Neuronal stem cell (in vitro differentiated cells): Measurements from ENCODE around the gene MTARC2.
A peak's percentile ranks its signal among the peaks of the same experiment; 100 is the strongest.

Experiments used
- DNase-seq: peaks from one replicate; pipeline ENCODE4 v3.0.0-alpha.2; 2013; ENCODE audit warnings: low spot score
- H2AFZ ChIP-seq: one replicate; pipeline ENCODE4 v1.6.1; 2013; ENCODE audit warnings: mild to moderate bottlenecking, low read length, inconsistent platforms
- H2AK5ac ChIP-seq: 2 replicates; pipeline ENCODE4 v1.6.1; 2013; ENCODE audit warnings: low read depth, mild to moderate bottlenecking, inconsistent platforms, low read length, moderate library complexity, mixed read lengths
- H2BK120ac ChIP-seq: 2 replicates; pipeline ENCODE4 v1.6.1; 2013; ENCODE audit warnings: low read depth, mild to moderate bottlenecking, inconsistent platforms, low read length, moderate library complexity, mixed read lengths
- H2BK12ac ChIP-seq: one replicate; pipeline ENCODE4 v1.6.1; 2013; ENCODE audit warnings: low read length, inconsistent platforms
- H2BK15ac ChIP-seq: 2 replicates; pipeline ENCODE4 v1.6.1; 2013; ENCODE audit warnings: mild to moderate bottlenecking, low read length, inconsistent platforms, mixed read lengths
- H2BK5ac ChIP-seq: one replicate; pipeline ENCODE4 v1.6.1; 2013; ENCODE audit warnings: inconsistent platforms, mild to moderate bottlenecking, low read length, moderate library complexity
- H3K14ac ChIP-seq: one replicate; pipeline ENCODE4 v1.6.1; 2013; ENCODE audit warnings: low read length, inconsistent platforms
- H3K18ac ChIP-seq: 2 replicates; pipeline ENCODE4 v1.6.1; 2013; ENCODE audit warnings: low read length, inconsistent platforms
- H3K23ac ChIP-seq: 2 replicates; pipeline ENCODE4 v1.6.1; 2013; ENCODE audit warnings: low read depth, mild to moderate bottlenecking, mixed read lengths, low read length, inconsistent platforms; ENCODE audit not compliant: poor library complexity
- H3K27ac ChIP-seq: replicated peaks from 3 replicates; pipeline ENCODE4 v1.5.1; 2013; ENCODE audit warnings: low read length, inconsistent platforms
- H3K27me3 ChIP-seq, 3 experiments: 2 replicates each; pipeline ENCODE4 v1.6.1; 2013; ENCODE audit warnings: low read length in 3 of 3, mild to moderate bottlenecking in 2 of 3, inconsistent platforms in 1 of 3, low read depth in 1 of 3, mixed read lengths in 1 of 3, moderate library complexity in 1 of 3; ENCODE audit not compliant: control insufficient read depth in 3 of 3, insufficient read depth in 3 of 3
- H3K36me3 ChIP-seq, 2 donors: replicated peaks in 1 of 2; 2 replicates each; pipeline ENCODE4 v1.6.1; 2013; ENCODE audit warnings: low read length in 2 of 2; ENCODE audit not compliant: control insufficient read depth in 2 of 2, insufficient read depth in 2 of 2
- H3K4ac ChIP-seq: 2 replicates; pipeline ENCODE4 v1.6.1; 2013; ENCODE audit warnings: inconsistent platforms, mild to moderate bottlenecking, low read length, moderate library complexity
- H3K4me1 ChIP-seq, 2 donors: 1 replicate in 1 of 2; 2 replicates in 1 of 2; pipeline ENCODE4 v1.6.1; 2013; ENCODE audit warnings: low read length in 2 of 2, low read depth in 1 of 2; ENCODE audit not compliant: control insufficient read depth in 2 of 2, insufficient read depth in 1 of 2
- H3K4me2 ChIP-seq: one replicate; pipeline ENCODE4 v1.6.1; 2013; ENCODE audit warnings: mild to moderate bottlenecking, low read length, inconsistent platforms; ENCODE audit not compliant: insufficient read depth, poor library complexity, severe bottlenecking
- H3K4me3 ChIP-seq, 2 donors: 2 replicates each; pipeline ENCODE4 v1.5.1; 2013; ENCODE audit warnings: low read length in 2 of 2, mild to moderate bottlenecking in 2 of 2, inconsistent platforms in 1 of 2, moderate library complexity in 1 of 2
- H3K79me1 ChIP-seq: one replicate; pipeline ENCODE4 v1.6.1; 2013; ENCODE audit warnings: low read depth, mild to moderate bottlenecking, inconsistent platforms, low read length, moderate library complexity
- H3K9ac ChIP-seq: one replicate; pipeline ENCODE4 v1.6.1; 2013; ENCODE audit warnings: mild to moderate bottlenecking, low read depth, low read length, inconsistent platforms; ENCODE audit not compliant: poor library complexity
- H3K9me3 ChIP-seq, 2 donors: replicated peaks in 1 of 2; 2 replicates each; pipeline versions ENCODE3 to v1.6.1; 2013; ENCODE audit warnings: low read length in 2 of 2, mild to moderate bottlenecking in 2 of 2, inconsistent platforms in 1 of 2, low read depth in 1 of 2, mixed read lengths in 1 of 2, moderate library complexity in 1 of 2; ENCODE audit not compliant: control insufficient read depth in 2 of 2, insufficient read depth in 1 of 2
- H4K8ac ChIP-seq: one replicate; pipeline ENCODE4 v1.6.1; 2013; ENCODE audit warnings: low read depth, mild to moderate bottlenecking, inconsistent platforms, low read length, moderate library complexity
- H4K91ac ChIP-seq: one replicate; pipeline ENCODE4 v1.6.1; 2013; ENCODE audit warnings: low read length, low read depth, mild to moderate bottlenecking, inconsistent platforms; ENCODE audit not compliant: poor library complexity
- WGBS, 2 donors: extraction: QIAGEN DNeasy Blood & Tissue Kit; methylation state at CpG; one replicate each; pipeline ENCODE4 v1.1.7; 2013; ENCODE audit warnings: missing lambda C conversion rate in 2 of 2, mixed read lengths in 1 of 2; ENCODE audit not compliant: insufficient read length in 2 of 2, insufficient replicate concordance in 1 of 2; ENCODE audit errors: extremely low coverage in 2 of 2; 5-methylcytosine and 5-hydroxymethylcytosine counted together

Gene MTARC2

DNA sequence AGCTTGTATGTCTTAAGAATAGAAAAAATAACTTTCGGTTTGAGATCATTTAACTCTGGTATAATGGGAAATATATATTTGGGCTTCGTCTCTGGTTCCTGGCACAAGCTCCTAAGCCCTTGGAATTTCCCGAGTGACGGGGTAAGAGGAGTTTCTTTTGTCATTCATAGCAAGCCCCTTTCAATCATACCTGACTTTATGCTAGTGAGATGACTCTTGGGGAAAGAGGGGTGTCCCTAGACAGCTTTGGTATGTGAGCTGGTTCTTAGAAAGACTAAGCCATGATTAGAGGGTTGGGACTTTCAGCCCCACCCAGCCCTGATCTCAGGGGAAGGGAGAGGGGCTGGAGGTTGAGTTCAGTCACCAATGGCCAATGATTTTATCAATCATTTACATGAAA is 24.7 kb downstream of the MTARC2 start:
- no peaks in the 10 kb centered on the region for H3K9me3 ChIP-seq
- no peak overlapping the region for H3K14ac ChIP-seq
- no peak overlapping the region for H2BK120ac ChIP-seq
- no CpG with 5 or more reads among the region's 4 CpGs for WGBS, 2 donors
- no peaks in the 10 kb centered on the region for H3K27me3 ChIP-seq
- no peak overlapping the region for H3K18ac ChIP-seq
- H2AK5ac ChIP-seq, result no peak overlapping the region
- no peak overlapping the region for H2BK5ac ChIP-seq
- H3K4me2 ChIP-seq, result no peak overlapping the region
- no peak overlapping the region for H2AFZ ChIP-seq
- H3K4ac ChIP-seq, result no peak overlapping the region
- no peak overlapping the region for H4K91ac ChIP-seq
- H3K79me1 ChIP-seq, result peaks cover 2% of the 10 kb centered on the region
- no peak overlapping the region for H2BK15ac ChIP-seq
- DNase-seq, result no peak
- H2BK12ac ChIP-seq, result no peak overlapping the region
- no peak overlapping the region for H3K27ac ChIP-seq
- no peak overlapping the region for H4K8ac ChIP-seq
- no peaks in the 10 kb centered on the region for H3K4me1 ChIP-seq
- H3K36me3 ChIP-seq, result no peaks in the 10 kb centered on the region
- H3K23ac ChIP-seq, result no peak overlapping the region
- H3K9ac ChIP-seq, result no peak overlapping the region
- no peak overlapping the region for H3K4me3 ChIP-seq

- no peak for DNase-seq
- Histone ChIP-seq H3K9me3 (no peaks in the 10 kb centered on the region), H3K9ac (no peak overlapping the region), H2AFZ (no peak overlapping the region), H2BK5ac (no peak overlapping the region), H2BK120ac (no peak overlapping the region), H3K4me3 (no peak overlapping the region), H3K79me1 (peaks cover 2% of the 10 kb centered on the region), H3K14ac (no peak overlapping the region), H3K27me3 (no peaks in the 10 kb centered on the region), H3K4me2 (no peak overlapping the region), H4K91ac (no peak overlapping the region), H3K18ac (no peak overlapping the region), H2AK5ac (no peak overlapping the region), H2BK15ac (no peak overlapping the region), H3K27ac (no peak overlapping the region), H3K4ac (no peak overlapping the region), H3K23ac (no peak overlapping the region), H2BK12ac (no peak overlapping the region), H3K36me3 (no peaks in the 10 kb centered on the region), H4K8ac (no peak overlapping the region), H3K4me1 (no peaks in the 10 kb centered on the region)
- WGBS, 2 donors, result no CpG with 5 or more reads among the region's 8 CpGs
Observed at GRCh38 chr1:220775240-220775853, 27.2 kb downstream of the MTARC2 start.

DNA sequence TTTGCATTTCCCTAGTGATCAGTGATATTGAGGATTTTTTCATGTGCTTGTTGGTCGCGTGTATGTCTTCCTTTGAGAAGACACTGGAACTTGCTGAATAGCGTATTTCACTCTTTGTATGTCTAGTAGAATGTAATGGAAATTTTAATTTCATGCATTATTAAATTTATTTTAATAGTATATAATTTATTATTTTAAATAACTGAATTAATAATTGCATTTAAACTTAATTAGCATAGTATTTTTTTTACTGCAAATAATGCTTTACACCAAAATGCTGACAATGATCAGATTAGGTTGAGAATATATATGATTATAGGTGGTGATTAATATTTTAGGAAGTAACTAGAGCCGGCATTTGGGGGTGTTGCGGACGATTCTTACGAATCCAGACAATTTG is 28.1 kb downstream of the MTARC2 start:
- H3K4me3 ChIP-seq, result no peak overlapping the region
- H3K14ac ChIP-seq, result no peak overlapping the region
- no peak overlapping the region for H4K8ac ChIP-seq
- no peak overlapping the region for H2BK15ac ChIP-seq
- no peak overlapping the region for H3K23ac ChIP-seq
- no peaks in the 10 kb centered on the region for H3K4me1 ChIP-seq
- no CpG with 5 or more reads among the region's 7 CpGs for WGBS, 2 donors
- H2AK5ac ChIP-seq, result no peak overlapping the region
- no peak overlapping the region for H3K18ac ChIP-seq
- no peaks in the 10 kb centered on the region for H3K9me3 ChIP-seq
- no peak overlapping the region for H2BK5ac ChIP-seq
- H2BK120ac ChIP-seq, result no peak overlapping the region
- no peak overlapping the region for H4K91ac ChIP-seq
- no peak overlapping the region for H3K27ac ChIP-seq
- H3K27me3 ChIP-seq, result no peaks in the 10 kb centered on the region
- DNase-seq, result no peak
- peaks cover 2% of the 10 kb centered on the region for H3K79me1 ChIP-seq
- no peaks in the 10 kb centered on the region for H3K36me3 ChIP-seq
- H3K4ac ChIP-seq, result no peak overlapping the region
- H3K4me2 ChIP-seq, result no peak overlapping the region
- no peak overlapping the region for H2BK12ac ChIP-seq
- H3K9ac ChIP-seq, result no peak overlapping the region
- H2AFZ ChIP-seq, result peak overlapping the region; percentile 58

GRCh38 chr1:220776720-220777326 is 28.7 kb downstream of the MTARC2 start:
- no peak overlapping the region for H2BK5ac ChIP-seq
- H2AFZ ChIP-seq, result peak overlapping the region; percentile 58
- no peak overlapping the region for H2BK120ac ChIP-seq
- no peak overlapping the region for H3K27ac ChIP-seq
- no peak overlapping the region for H3K23ac ChIP-seq
- H3K4me1 ChIP-seq, result no peaks in the 10 kb centered on the region
- H4K91ac ChIP-seq, result no peak overlapping the region
- no peak overlapping the region for H2BK15ac ChIP-seq
- no peak overlapping the region for H2AK5ac ChIP-seq
- H3K36me3 ChIP-seq, result no peaks in the 10 kb centered on the region
- H3K79me1 ChIP-seq, result peaks cover 2% of the 10 kb centered on the region
- no peak overlapping the region for H3K18ac ChIP-seq
- peak; percentile 45 for DNase-seq
- H3K27me3 ChIP-seq, result no peaks in the 10 kb centered on the region
- no peak overlapping the region for H2BK12ac ChIP-seq
- H3K4ac ChIP-seq, result no peak overlapping the region
- no peak overlapping the region for H3K4me3 ChIP-seq
- no CpG with 5 or more reads among the region's 19 CpGs for WGBS, 2 donors
- no peak overlapping the region for H3K4me2 ChIP-seq
- H3K9ac ChIP-seq, result no peak overlapping the region
- H3K9me3 ChIP-seq, result no peaks in the 10 kb centered on the region
- no peak overlapping the region for H4K8ac ChIP-seq
- H3K14ac ChIP-seq, result no peak overlapping the region
